HEK293 (cell line): Measurements from ENCODE around the gene ZNF8.

Experiments used
- GFI1B ChIP-seq: fragments of 450-650 bp; formaldehyde crosslinking; IDR thresholded peaks from 2 replicates; pipeline ENCODE4 v1.5.1; 2016; ENCODE audit warnings: missing biosample characterization, missing genetic modification characterization
- GLI4 ChIP-seq: fragments of 450-650 bp; formaldehyde crosslinking; IDR thresholded peaks from 2 replicates; pipeline ENCODE4 v1.5.1; 2016; ENCODE audit warnings: missing biosample characterization, missing genetic modification characterization
- HOXD13 ChIP-seq: sonication (generic); formaldehyde crosslinking; IDR thresholded peaks from 2 replicates; pipeline ENCODE4 v1.8.0; 2022; ENCODE audit warnings: missing genetic modification reagents, borderline replicate concordance
- KLF10 ChIP-seq: fragments of 450-650 bp; IDR thresholded peaks from 2 replicates; pipeline ENCODE4 v1.5.1; 2018; ENCODE audit warnings: missing biosample characterization, mild to moderate bottlenecking, missing genetic modification characterization
- KLF7 ChIP-seq: fragments of 450-650 bp; formaldehyde crosslinking; IDR thresholded peaks from 2 replicates; pipeline ENCODE4 v1.5.1; 2016; ENCODE audit warnings: missing biosample characterization, missing genetic modification characterization, borderline replicate concordance
- MEIS1 ChIP-seq: sonication (generic); formaldehyde crosslinking; IDR thresholded peaks from 2 replicates; pipeline ENCODE4 v1.8.1; 2022; ENCODE audit warnings: missing genetic modification reagents, mild to moderate bottlenecking, borderline replicate concordance
- MYNN ChIP-seq: fragments of 450-650 bp; formaldehyde crosslinking; IDR thresholded peaks from 2 replicates; pipeline ENCODE4 v1.5.1; 2016; ENCODE audit warnings: missing biosample characterization, missing genetic modification characterization, borderline replicate concordance
- PBX3 ChIP-seq: sonication (generic); formaldehyde crosslinking; IDR thresholded peaks from 2 replicates; pipeline ENCODE4 v1.8.1; 2022; ENCODE audit warnings: mild to moderate bottlenecking, moderate library complexity, missing genetic modification reagents
- PRDM10 ChIP-seq: fragments of 450-650 bp; formaldehyde crosslinking; IDR thresholded peaks from 2 replicates; pipeline ENCODE4 v1.5.1; 2016; ENCODE audit warnings: missing biosample characterization, missing genetic modification characterization
- REPIN1 ChIP-seq: fragments of 450-650 bp; formaldehyde crosslinking; IDR thresholded peaks from 2 replicates; pipeline ENCODE4 v1.5.1; 2017; ENCODE audit warnings: missing biosample characterization, missing genetic modification characterization, low read depth
- SP3 ChIP-seq: fragments of 450-650 bp; formaldehyde crosslinking; IDR thresholded peaks from 2 replicates; pipeline ENCODE4 v1.5.1; 2016; ENCODE audit warnings: missing biosample characterization, missing genetic modification characterization
- YY1 ChIP-seq: fragments of 450-650 bp; formaldehyde crosslinking; IDR thresholded peaks from 2 replicates; pipeline ENCODE4 v1.5.1; 2018; ENCODE audit warnings: missing biosample characterization, missing genetic modification characterization
- YY2 ChIP-seq: fragments of 450-650 bp; formaldehyde crosslinking; IDR thresholded peaks from 2 replicates; pipeline ENCODE4 v1.5.1; 2016; ENCODE audit warnings: missing biosample characterization, missing genetic modification characterization
- ZFHX2 ChIP-seq: fragments of 450-650 bp; formaldehyde crosslinking; conservative IDR thresholded peaks from 2 replicates; pipeline ENCODE4 v1.5.1; 2016; ENCODE audit warnings: missing biosample characterization, missing genetic modification characterization
- ZNF121 ChIP-seq: fragments of 450-650 bp; formaldehyde crosslinking; IDR thresholded peaks from 2 replicates; pipeline ENCODE4 v1.5.1; 2016; ENCODE audit warnings: missing biosample characterization, missing genetic modification characterization
- ZNF184 ChIP-seq: fragments of 450-650 bp; IDR thresholded peaks from 2 replicates; pipeline ENCODE4 v1.5.1; 2018; ENCODE audit warnings: missing biosample characterization, mild to moderate bottlenecking, missing genetic modification characterization
- ZNF2 ChIP-seq: fragments of 450-650 bp; formaldehyde crosslinking; IDR thresholded peaks from 2 replicates; pipeline ENCODE4 v1.5.1; 2016; ENCODE audit warnings: missing biosample characterization, missing genetic modification characterization
- ZNF239 ChIP-seq: fragments of 450-650 bp; formaldehyde crosslinking; IDR thresholded peaks from 2 replicates; pipeline ENCODE4 v1.5.1; 2016; ENCODE audit warnings: missing biosample characterization, missing genetic modification characterization
- ZNF266 ChIP-seq: fragments of 450-650 bp; formaldehyde crosslinking; IDR thresholded peaks from 2 replicates; pipeline ENCODE4 v1.5.1; 2016; ENCODE audit warnings: missing biosample characterization, missing genetic modification characterization, low read depth
- ZNF324 ChIP-seq: fragments of 450-650 bp; formaldehyde crosslinking; IDR thresholded peaks from 2 replicates; pipeline ENCODE4 v1.5.1; 2016; ENCODE audit warnings: missing biosample characterization, missing genetic modification characterization
- ZNF449 ChIP-seq: fragments of 450-650 bp; formaldehyde crosslinking; IDR thresholded peaks from 2 replicates; pipeline ENCODE4 v1.5.1; 2017; ENCODE audit warnings: missing biosample characterization, mild to moderate bottlenecking, missing genetic modification characterization, moderate library complexity
- ZNF501 ChIP-seq: fragments of 450-650 bp; formaldehyde crosslinking; IDR thresholded peaks from 2 replicates; pipeline ENCODE4 v1.5.1; 2016; ENCODE audit warnings: missing biosample characterization, missing genetic modification characterization
- ZNF558 ChIP-seq: fragments of 450-650 bp; formaldehyde crosslinking; IDR thresholded peaks from 2 replicates; pipeline ENCODE4 v1.5.1; 2016; ENCODE audit warnings: missing biosample characterization, missing genetic modification characterization
- ZNF768 ChIP-seq: fragments of 450-650 bp; formaldehyde crosslinking; IDR thresholded peaks from 2 replicates; pipeline ENCODE4 v1.5.1; 2018; ENCODE audit warnings: missing biosample characterization, mild to moderate bottlenecking, missing genetic modification characterization
- ZNF776 ChIP-seq: fragments of 450-650 bp; formaldehyde crosslinking; IDR thresholded peaks from 2 replicates; pipeline ENCODE4 v1.5.0; 2017; ENCODE audit warnings: missing biosample characterization, missing genetic modification characterization, borderline replicate concordance
- ZNF777 ChIP-seq: fragments of 450-650 bp; formaldehyde crosslinking; IDR thresholded peaks from 2 replicates; pipeline ENCODE4 v1.5.1; 2017; ENCODE audit warnings: missing biosample characterization, missing genetic modification characterization, borderline replicate concordance
- ZNF843 ChIP-seq: fragments of 450-650 bp; formaldehyde crosslinking; IDR thresholded peaks from 2 replicates; pipeline ENCODE4 v1.5.1; 2016; ENCODE audit warnings: missing biosample characterization, missing genetic modification characterization
- ZSCAN30 ChIP-seq: fragments of 450-650 bp; IDR thresholded peaks from 2 replicates; pipeline ENCODE4 v1.5.1; 2018; ENCODE audit warnings: missing biosample characterization, mild to moderate bottlenecking, missing genetic modification characterization, moderate library complexity
- TF ChIP-seq, protein P1 (sequence below): fragments of 450-650 bp; formaldehyde crosslinking; IDR thresholded peaks from 2 replicates; pipeline ENCODE4 v1.5.1; 2016; ENCODE audit warnings: missing biosample characterization, missing genetic modification characterization
- TF ChIP-seq, protein P2 (sequence below): fragments of 450-650 bp; formaldehyde crosslinking; IDR thresholded peaks from 2 replicates; pipeline ENCODE4 v1.5.1; 2016; ENCODE audit warnings: missing biosample characterization, missing genetic modification characterization

ZNF8 gene

GRCh38 chr19:58305065-58305931 lies 26.5 kb downstream of the ZNF8 start, which contains the start of gene ERVK3-1 (continued):
- TF ChIP-seq ZFHX2 (tag by site-specific recombination), result peak; percentile 84
- TF ChIP-seq ZNF501 (tag by site-specific recombination), result peak; percentile 95
- peak; percentile 46; the same call in 1 of the 2 replicates for TF ChIP-seq ZNF777 (tag by site-specific recombination)
- TF ChIP-seq SP3, result peak; percentile 74
- TF ChIP-seq YY2 (tag by site-specific recombination), result peak; percentile 86
- TF ChIP-seq, protein P1, sequence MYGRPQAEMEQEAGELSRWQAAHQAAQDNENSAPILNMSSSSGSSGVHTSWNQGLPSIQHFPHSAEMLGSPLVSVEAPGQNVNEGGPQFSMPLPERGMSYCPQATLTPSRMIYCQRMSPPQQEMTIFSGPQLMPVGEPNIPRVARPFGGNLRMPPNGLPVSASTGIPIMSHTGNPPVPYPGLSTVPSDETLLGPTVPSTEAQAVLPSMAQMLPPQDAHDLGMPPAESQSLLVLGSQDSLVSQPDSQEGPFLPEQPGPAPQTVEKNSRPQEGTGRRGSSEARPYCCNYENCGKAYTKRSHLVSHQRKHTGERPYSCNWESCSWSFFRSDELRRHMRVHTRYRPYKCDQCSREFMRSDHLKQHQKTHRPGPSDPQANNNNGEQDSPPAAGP, result peak; percentile 74
- peak; percentile 61; the same call in 1 of the 2 replicates for TF ChIP-seq ZNF121 (tag by site-specific recombination)
- peak; percentile 90; the same call in 1 of the 2 replicates for TF ChIP-seq GLI4 (tag by site-specific recombination)
- peak; percentile 97 for TF ChIP-seq PRDM10
- peak; percentile 96 for TF ChIP-seq ZNF2 (tag by site-specific recombination)
- TF ChIP-seq ZNF266 (tag by site-specific recombination), result no peak
- no peak; the same call in 1 of the 2 replicates for TF ChIP-seq ZNF768 (tag by site-specific recombination)
- 0 out of 2 replicates have a peak, but pooled peaks have one; percentile 58 for TF ChIP-seq ZSCAN30 (tag by site-specific recombination)
- TF ChIP-seq GFI1B (tag by site-specific recombination), result no peak
- no peak for TF ChIP-seq HOXD13 (CRISPR knock-in tag)
- no peak for TF ChIP-seq ZNF184 (tag by site-specific recombination)
- 0 out of 2 replicates have a peak, but pooled peaks have one; percentile 33 for TF ChIP-seq ZNF324 (tag by site-specific recombination)
- TF ChIP-seq ZNF843 (tag by site-specific recombination), result peak; percentile 79; the same call in 1 of the 2 replicates
- TF ChIP-seq ZNF239, result 0 out of 2 replicates have a peak, but pooled peaks have one; percentile 31
- no peak for TF ChIP-seq KLF10 (tag by site-specific recombination)
- TF ChIP-seq ZNF558 (tag by site-specific recombination), result no peak
- TF ChIP-seq PBX3 (CRISPR knock-in tag), result peak; percentile 87
- no peak for TF ChIP-seq ZNF776 (tag by site-specific recombination)
- peak; percentile 26 for TF ChIP-seq ZNF449 (tag by site-specific recombination)
- TF ChIP-seq YY1, result peak; percentile 37; the same call in 1 of the 2 replicates
- TF ChIP-seq REPIN1 (tag by site-specific recombination), result peak; percentile 94
- TF ChIP-seq, protein P2, sequence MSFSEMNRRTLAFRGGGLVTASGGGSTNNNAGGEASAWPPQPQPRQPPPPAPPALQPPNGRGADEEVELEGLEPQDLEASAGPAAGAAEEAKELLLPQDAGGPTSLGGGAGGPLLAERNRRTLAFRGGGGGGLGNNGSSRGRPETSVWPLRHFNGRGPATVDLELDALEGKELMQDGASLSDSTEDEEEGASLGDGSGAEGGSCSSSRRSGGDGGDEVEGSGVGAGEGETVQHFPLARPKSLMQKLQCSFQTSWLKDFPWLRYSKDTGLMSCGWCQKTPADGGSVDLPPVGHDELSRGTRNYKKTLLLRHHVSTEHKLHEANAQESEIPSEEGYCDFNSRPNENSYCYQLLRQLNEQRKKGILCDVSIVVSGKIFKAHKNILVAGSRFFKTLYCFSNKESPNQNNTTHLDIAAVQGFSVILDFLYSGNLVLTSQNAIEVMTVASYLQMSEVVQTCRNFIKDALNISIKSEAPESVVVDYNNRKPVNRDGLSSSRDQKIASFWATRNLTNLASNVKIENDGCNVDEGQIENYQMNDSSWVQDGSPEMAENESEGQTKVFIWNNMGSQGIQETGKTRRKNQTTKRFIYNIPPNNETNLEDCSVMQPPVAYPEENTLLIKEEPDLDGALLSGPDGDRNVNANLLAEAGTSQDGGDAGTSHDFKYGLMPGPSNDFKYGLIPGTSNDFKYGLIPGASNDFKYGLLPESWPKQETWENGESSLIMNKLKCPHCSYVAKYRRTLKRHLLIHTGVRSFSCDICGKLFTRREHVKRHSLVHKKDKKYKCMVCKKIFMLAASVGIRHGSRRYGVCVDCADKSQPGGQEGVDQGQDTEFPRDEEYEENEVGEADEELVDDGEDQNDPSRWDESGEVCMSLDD (tag by site-specific recombination), result no peak
- TF ChIP-seq MEIS1 (CRISPR knock-in tag), result no peak
- TF ChIP-seq KLF7 (tag by site-specific recombination), result peak; percentile 83; the same call in 1 of the 2 replicates
- no peak for TF ChIP-seq MYNN (tag by site-specific recombination)
